Measurements from ENCODE around the gene SHOC2. TPM values are rescaled to one million over a fixed set of nuclear protein-coding genes. Genes with fewer than 3 reads are reported as not detected.

Gene SHOC2
- total and polyA plus RNA-seq, 2 of the 13 experiments (the other 11 are each of a cell fraction or from before 2014, with no cell fraction given) = 8.6 to 25.5 TPM

DNA sequence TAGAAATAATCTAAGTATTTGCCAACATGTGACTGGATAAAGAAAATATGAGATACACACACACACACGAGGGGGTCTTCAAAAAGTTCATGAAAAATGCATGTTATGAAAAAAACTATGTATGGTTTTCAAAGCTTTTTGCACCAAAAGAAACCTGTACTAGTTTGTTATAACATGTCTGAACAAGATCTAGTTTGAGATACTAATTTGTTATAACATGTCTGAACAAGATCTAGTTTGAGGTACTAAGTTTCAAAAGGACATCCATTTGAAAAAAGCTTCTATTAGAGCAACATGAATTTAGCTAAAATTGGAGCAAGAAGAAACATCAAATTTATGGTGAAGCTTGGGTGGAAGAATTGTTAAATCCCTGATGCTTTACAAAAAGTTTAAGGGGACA is 137.6 kb downstream of the SHOC2 start:
- Histone ChIP-seq H3K4me1 (ENCODE audit: insufficient read depth, low read length) (no peaks in the 10 kb centered on the region), H3K9me3 (ENCODE audit: low read length) (no peaks in the 10 kb centered on the region), H3K79me2 (ENCODE audit: insufficient read depth, low read length) (no peaks in the 10 kb centered on the region), H3K27me3 (ENCODE audit: control insufficient read depth in 1 of 2, insufficient read depth in 2 of 2, low read length in 2 of 2) (no peaks in the 10 kb centered on the region), H2AFZ (ENCODE audit: low read length) (no peak overlapping the region), H3K27ac (ENCODE audit: extremely low read length, insufficient read depth, low read length) (no peak overlapping the region), H3K4me2 (ENCODE audit: low read depth, low read length) (no peak overlapping the region), H3K9ac (ENCODE audit: insufficient read depth, low read depth, low read length) (no peak overlapping the region), H3K4me3 (replicated peaks in 1 of 3; ENCODE audit: insufficient read depth in 1 of 3, low read depth in 2 of 3, low read length in 3 of 3) (no peak overlapping the region), H3K36me3 (replicated peaks in 1 of 2; ENCODE audit: control insufficient read depth in 1 of 2, insufficient read depth in 2 of 2, low read length in 2 of 2) (no peaks in the 10 kb centered on the region), H4K20me1 (ENCODE audit: insufficient read depth, low read length) (no peaks in the 10 kb centered on the region)
- no peak for ATAC-seq
- WGBS (ENCODE audit: low lambda C conversion rate) = 0% methylated on average over 1 of the region's 1 CpG
- DNase-seq (ENCODE audit: low spot score) = no peak
- intact Hi-C loops (cut with micrococcal nuclease; ENCODE audit: unreplicated experiment) (no loop called here), in situ Hi-C loops (cut with HindIII; ENCODE audit: extremely low pct_ligation_motif_present, low pct_unique_long_range_greater_than_20kb) (no loop called here)
- POLR2A ChIA-PET = no interaction called here
- no TSS peak for BruUV-seq (replicated peaks)
- FAIRE-seq = no peak
- CTCF ChIA-PET (ENCODE audit: low intra/inter-chr PET ratio, low total read pairs) = no interaction called here
- TF ChIP-seq, protein P1, sequence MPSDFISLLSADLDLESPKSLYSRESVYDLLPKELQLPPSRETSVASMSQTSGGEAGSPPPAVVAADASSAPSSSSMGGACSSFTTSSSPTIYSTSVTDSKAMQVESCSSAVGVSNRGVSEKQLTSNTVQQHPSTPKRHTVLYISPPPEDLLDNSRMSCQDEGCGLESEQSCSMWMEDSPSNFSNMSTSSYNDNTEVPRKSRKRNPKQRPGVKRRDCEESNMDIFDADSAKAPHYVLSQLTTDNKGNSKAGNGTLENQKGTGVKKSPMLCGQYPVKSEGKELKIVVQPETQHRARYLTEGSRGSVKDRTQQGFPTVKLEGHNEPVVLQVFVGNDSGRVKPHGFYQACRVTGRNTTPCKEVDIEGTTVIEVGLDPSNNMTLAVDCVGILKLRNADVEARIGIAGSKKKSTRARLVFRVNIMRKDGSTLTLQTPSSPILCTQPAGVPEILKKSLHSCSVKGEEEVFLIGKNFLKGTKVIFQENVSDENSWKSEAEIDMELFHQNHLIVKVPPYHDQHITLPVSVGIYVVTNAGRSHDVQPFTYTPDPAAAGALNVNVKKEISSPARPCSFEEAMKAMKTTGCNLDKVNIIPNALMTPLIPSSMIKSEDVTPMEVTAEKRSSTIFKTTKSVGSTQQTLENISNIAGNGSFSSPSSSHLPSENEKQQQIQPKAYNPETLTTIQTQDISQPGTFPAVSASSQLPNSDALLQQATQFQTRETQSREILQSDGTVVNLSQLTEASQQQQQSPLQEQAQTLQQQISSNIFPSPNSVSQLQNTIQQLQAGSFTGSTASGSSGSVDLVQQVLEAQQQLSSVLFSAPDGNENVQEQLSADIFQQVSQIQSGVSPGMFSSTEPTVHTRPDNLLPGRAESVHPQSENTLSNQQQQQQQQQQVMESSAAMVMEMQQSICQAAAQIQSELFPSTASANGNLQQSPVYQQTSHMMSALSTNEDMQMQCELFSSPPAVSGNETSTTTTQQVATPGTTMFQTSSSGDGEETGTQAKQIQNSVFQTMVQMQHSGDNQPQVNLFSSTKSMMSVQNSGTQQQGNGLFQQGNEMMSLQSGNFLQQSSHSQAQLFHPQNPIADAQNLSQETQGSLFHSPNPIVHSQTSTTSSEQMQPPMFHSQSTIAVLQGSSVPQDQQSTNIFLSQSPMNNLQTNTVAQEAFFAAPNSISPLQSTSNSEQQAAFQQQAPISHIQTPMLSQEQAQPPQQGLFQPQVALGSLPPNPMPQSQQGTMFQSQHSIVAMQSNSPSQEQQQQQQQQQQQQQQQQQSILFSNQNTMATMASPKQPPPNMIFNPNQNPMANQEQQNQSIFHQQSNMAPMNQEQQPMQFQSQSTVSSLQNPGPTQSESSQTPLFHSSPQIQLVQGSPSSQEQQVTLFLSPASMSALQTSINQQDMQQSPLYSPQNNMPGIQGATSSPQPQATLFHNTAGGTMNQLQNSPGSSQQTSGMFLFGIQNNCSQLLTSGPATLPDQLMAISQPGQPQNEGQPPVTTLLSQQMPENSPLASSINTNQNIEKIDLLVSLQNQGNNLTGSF (CRISPR knock-in tag; IDR thresholded peaks at IDR 0.05) = no peak
- TF ChIP-seq GPN1 (CRISPR knock-in tag; IDR thresholded peaks at IDR 0.05; ENCODE audit: borderline replicate concordance) (no peak), ZSCAN12 (CRISPR knock-in tag; IDR thresholded peaks at IDR 0.05) (no peak), GTF3A (CRISPR knock-in tag; conservative IDR thresholded peaks at IDR 0.05) (no peak), RNF219 (CRISPR knock-in tag; IDR thresholded peaks at IDR 0.05) (no peak), ZNF274 (CRISPR knock-in tag; IDR thresholded peaks at IDR 0.05) (no peak), ZFX (CRISPR knock-in tag; IDR thresholded peaks at IDR 0.05; ENCODE audit: low read depth) (no peak), ZNF20 (CRISPR knock-in tag; IDR thresholded peaks at IDR 0.05) (no peak), MAX (IDR thresholded peaks at IDR 0.05) (no peak), MTF1 (CRISPR knock-in tag; IDR thresholded peaks at IDR 0.05) (no peak), ZNF549 (CRISPR knock-in tag; IDR thresholded peaks at IDR 0.05) (no peak), ZNF749 (CRISPR knock-in tag; IDR thresholded peaks at IDR 0.05; ENCODE audit: borderline replicate concordance) (no peak), EED (CRISPR knock-in tag; IDR thresholded peaks at IDR 0.05) (no peak), EZH2 (conservative IDR thresholded peaks at IDR 0.05; ENCODE audit: low read depth, low read length) (no peak)
- TF ChIP-seq, protein P2, sequence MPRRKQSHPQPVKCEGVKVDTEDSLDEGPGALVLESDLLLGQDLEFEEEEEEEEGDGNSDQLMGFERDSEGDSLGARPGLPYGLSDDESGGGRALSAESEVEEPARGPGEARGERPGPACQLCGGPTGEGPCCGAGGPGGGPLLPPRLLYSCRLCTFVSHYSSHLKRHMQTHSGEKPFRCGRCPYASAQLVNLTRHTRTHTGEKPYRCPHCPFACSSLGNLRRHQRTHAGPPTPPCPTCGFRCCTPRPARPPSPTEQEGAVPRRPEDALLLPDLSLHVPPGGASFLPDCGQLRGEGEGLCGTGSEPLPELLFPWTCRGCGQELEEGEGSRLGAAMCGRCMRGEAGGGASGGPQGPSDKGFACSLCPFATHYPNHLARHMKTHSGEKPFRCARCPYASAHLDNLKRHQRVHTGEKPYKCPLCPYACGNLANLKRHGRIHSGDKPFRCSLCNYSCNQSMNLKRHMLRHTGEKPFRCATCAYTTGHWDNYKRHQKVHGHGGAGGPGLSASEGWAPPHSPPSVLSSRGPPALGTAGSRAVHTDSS (CRISPR knock-in tag; conservative IDR thresholded peaks at IDR 0.05) = no peak
